IPS-NIHi7 (cell line): ENCODE measurements around the gene LRTM2.
"Not testable (repeated sequence)": the region's sequence is repeated elsewhere in the genome, so short reads cannot be mapped to it uniquely, and the experiment has no call there.

Experiments
- DNase-seq: peaks from one replicate; pipeline ENCODE4 v3.0.0; 2012; ENCODE audit warnings: mixed read lengths; ENCODE audit errors: extremely low spot score

LRTM2 gene

GRCh38 chr12:1811281-1811947 is 9.0 kb upstream of the LRTM2 start:
- no peak for DNase-seq

- DNase-seq, result no peak
Observed at GRCh38 chr12:1811948-1812291, 8.4 kb upstream of the LRTM2 start.

DNA sequence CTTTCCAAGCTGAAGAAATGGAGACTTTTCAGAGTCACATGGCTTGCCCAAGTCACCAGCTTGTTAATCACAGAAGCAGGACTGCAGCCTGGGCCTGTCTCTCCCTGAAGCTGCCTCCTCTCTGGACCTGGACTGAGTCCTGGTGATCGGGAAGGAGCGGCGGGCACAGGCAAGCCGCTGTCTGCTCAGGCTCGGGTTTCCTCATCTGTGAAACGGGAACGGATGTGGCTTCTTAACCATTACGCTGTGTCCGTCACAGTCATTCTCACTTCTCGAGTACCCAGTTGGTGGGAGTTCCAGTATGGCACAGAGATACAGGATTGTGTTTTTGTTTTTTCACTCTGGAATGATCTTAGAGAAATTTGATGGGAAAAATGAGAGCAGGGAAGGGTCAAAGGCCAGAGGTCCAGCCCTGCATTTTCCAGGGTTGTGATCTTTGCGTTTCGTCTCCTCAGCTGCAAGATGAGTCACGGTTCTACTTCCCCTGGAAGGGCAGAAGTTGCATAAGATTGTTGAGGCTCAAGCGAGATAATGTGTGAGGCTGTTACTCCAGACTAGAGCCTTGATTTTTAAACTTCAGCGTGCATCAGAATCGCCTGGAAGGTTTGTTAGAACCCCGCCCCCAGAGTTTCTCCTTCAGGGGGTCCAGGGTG is 7.6 kb upstream of the LRTM2 start:
- no peak for DNase-seq

GRCh38 chr12:1814266-1814665 is 6.1 kb upstream of the LRTM2 start:
- no peak for DNase-seq

- no peak for DNase-seq
Observed at GRCh38 chr12:1815108-1815507, 5.3 kb upstream of the LRTM2 start.

DNA sequence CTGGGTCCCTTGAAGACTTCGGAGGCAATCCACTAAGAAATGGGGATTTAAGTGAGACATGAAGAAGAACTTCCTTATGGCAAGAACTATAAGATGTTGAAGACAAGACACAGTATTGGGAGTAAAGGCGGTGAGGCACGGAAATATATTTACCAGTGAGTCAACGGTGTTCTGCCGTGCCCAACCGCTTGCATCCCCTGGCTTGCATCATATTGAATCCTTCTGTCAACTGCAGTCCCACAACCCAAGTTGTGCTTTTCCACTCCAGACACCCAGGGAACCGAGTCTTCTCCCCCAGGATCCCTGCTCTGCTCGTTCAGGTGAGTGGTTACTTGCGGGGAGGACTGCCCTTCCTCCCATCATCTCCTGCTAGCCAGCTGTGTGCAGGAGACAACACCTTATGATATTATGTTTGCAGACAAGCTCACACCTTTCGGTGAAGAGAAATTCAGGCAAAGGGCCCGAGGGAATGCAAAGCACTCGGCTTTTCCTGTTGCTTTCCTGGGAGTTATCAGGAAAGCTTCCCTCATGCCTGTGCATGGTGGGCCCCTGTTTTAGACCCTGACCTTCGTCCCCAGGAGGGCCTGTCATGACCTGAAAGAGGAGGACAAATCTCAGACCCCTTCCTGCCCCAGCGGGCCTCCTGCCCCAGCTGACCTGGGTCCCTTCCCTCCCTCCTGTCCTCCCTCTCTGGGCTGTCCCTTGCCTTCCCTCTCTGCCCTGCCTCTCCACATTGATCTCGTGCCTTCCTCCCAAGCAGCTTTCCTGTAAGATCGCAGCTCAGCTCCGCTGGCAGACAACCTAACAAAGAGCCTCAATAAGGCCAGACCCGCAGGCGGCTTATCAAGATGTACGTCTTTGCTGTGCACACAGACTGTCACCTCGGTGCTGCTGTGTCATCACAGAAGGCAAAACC is 4.3 kb upstream of the LRTM2 start:
- no peak for DNase-seq

DNA sequence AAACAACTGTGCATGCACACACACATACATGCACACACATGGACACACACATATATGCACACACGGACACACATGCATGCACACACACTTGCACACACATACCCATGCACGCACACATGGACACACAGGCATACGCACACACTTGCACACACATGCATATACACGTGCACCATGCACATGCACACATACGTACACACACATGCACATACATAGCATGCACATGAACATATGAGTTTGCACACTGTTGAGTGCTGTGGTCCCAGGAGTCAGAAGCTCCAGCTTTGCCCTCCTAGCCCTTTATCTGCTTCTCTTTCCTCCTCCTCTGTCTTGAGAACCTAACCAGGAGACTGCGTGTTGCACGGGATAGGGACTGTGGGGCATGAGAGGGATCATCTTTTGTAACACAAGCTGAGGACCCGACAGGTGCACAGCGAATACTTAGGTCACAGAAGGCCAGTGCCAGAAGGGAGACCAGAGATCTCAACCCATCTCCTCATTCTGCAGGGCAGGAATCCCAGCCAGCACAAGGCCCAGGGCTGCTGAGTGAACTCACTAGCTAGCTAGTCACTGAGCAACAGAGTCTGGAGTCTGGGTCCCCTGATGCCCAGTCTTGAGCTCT is 3.5 kb upstream of the LRTM2 start:
- DNase-seq, result no peak

- DNase-seq, result not testable (repeated sequence)
Observed at GRCh38 chr12:1817928-1818327, 2.4 kb upstream of the LRTM2 start.

DNA sequence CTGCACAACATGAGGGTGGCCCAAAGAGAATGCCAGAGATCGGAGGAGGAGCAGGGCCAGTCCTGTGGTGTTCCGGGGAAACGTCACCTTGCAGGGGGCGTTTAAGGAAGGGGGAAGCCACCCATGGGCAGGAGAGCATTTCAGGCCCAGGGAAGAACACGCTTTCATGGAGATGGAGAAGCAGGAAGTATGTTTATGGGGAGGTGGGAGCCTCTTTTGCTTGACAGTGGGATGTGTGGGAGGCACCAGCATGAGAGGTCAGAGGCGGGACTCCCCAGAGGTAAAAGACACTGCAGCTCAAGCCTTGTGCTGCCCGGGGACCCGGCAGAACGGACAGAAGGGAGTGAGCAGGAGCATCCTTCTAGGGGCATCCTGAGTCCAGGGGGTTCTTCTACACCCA is 1.3 kb upstream of the LRTM2 start:
- no peak for DNase-seq

GRCh38 chr12:1819571-1819970 is 794 bp upstream of the LRTM2 start:
- no peak for DNase-seq

DNA sequence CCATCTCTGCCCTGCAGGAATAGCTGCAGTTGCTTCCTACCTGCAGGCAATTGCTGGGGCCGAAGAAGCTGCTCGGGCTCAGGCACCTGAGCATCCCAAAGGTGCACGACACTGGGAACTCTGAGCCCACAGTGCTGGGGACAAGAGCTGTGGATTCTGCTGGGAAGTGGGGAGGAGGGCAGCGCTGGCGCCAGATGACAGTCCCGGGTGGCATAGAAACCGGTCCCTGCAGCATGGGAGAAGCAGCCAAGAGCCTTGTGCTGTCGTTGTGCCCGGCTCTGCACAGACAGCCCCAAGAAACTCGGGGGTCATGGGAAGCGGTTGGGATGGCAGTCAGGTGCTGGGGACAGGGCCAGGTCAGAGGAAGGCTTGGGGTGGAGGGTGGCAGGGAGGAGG is 529 bp downstream of the LRTM2 start:
- no peak for DNase-seq

DNA sequence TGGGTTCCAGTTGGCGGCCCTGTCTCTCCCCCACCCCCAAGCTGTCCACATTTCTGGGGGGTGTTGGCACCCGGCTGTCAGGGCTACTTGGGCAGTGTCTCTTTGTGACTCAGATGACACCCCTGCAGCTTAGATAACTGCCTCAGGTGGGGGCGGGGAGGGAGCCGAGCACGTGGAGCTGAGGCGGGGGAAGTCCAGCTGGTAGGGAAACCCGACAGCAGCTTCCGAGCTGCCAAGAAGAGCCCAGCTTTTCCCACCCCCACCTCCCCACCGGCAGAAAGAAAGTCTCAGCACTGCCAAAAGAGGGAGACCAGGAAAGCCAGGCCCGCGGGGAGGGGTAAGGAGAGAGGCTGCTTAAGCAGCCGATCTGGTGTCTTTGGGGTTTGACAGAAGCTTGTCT is 1.4 kb downstream of the LRTM2 start:
- no peak for DNase-seq

DNA sequence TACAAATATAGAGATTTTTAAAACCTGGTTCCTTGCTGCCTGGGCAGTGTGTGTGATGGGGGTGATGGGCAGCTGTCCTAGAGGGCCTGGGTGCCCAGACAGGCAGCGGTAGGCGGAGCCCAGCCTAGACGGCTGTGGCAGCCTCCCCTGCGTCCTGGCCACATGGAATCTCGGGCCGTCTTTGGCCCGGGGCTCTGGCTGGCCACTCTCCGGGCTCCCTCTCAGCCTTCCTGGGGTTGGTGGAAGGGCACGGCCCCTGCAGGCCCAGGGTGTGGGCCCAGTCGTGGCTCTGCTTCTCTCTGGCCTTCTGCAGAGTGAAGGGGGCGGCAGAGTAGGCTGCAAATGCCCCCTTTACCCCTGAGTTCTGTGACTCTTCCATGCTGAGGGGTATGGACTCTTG is 2.3 kb downstream of the LRTM2 start:
- no peak for DNase-seq

- no peak for DNase-seq
Observed at GRCh38 chr12:1823237-1823636, 2.9 kb downstream of the LRTM2 start.

GRCh38 chr12:1825382-1826102 is 5.2 kb downstream of the LRTM2 start:
- no peak for DNase-seq

- DNase-seq, result no peak
Observed at GRCh38 chr12:1826401-1826800, 6.0 kb downstream of the LRTM2 start.

DNA sequence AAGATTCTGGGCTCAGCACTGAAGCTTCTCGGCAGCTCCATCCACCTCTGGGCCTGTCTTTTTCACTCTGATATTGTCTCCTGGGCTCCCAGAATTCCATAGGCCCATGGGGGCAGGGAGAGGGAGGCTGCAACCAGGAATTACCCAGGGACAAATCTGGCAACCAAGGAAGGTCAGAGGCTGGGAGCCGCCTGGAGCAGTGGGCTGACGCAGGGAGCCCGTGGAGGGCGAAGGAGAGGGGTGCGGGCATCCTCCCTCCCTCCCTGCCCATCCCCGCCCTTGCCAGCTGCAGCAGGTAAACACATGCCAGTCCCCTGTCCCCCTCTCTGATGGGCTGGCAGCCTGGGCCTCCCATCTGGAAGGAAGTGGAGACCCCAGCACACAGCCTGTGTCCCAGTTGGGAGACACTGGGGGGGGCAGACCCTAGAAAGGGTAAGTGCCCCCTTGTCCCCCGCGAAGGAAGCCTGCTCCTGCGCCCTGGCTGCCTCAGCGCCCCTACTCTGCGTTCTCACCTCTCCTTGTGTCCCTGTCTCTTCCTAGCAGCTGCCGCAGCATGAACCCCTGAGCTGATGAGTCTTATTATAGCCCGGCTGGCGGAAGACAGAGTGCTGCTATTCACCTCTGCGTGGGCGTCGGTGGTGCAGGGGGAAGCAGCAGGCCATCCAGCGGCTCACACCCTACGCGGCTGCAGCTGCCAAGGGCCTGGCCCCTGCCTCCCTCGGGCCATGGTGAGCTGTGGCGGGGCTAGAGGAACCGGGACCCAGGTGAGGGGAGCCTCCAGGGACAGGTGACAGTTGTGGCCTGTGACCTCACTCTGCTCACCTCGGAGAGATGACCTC is 6.7 kb downstream of the LRTM2 start:
- no peak for DNase-seq

DNA sequence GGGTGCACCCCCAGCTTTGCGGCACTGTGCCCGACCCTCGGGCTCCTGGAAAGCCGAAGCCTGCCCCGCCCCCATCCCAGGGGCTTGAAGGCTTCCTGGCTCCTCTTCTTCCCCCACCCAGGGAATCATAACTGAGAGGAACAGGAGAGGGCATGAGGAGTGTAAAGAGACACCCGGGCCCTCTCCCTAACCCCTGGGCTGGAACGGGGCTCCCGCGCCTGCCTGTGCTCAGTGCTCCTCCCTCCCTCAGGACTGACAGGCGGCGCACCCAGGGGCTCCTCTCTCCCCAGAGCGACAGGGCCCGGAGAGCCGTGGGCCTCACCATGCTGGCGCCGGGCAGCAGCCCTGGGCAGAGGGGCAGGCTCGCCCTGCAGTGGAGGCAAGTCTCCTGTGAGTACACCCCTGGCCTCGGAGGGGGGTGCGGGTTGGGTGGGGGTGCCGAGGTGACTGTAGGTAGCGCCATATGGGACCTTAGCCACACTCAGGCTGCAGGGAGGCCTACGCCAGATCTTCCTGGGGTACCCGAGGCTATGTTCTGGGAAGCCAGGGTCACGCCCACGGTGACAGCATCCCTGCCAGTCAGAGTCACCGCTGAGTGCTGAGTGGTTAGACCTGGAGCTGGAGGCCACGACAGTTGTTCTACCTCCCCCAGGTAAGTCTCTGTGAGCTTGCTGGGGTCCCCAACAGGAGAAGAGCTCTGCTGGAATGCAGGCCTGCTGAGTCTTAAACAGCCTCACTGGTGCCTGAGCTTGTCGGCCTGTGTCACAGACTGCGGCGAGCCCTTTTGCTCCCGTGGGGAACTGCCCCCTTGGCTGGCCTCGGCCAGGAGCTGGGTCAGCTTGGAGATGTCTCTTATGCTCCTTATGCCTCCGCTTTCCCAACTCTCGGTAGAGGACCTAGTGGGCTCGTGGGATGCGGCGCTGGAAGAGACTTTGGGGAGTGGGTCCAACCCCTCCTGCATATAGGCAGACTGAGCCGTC is 7.8 kb downstream of the LRTM2 start:
- no peak for DNase-seq

- no peak for DNase-seq
Observed at GRCh38 chr12:1828856-1829255, 8.5 kb downstream of the LRTM2 start.
